Cardiac fibroblast (primary cell): ENCODE results near the gene ZNF423.
"Not testable (repeated sequence)": the region's sequence is repeated elsewhere in the genome, so short reads cannot be mapped to it uniquely, and the experiment has no call there.

Experiments used
- DNase-seq, 2 donors: peaks; one replicate each; pipeline versions ENCODE4 v3.0.0 to v3.0.0-alpha.2; 2010; ENCODE audit warnings: low read depth in 2 of 2
- H3K4me3 ChIP-seq, 2 donors: replicated peaks in 1 of 2; 1 replicate in 1 of 2; 2 replicates in 1 of 2; pipeline ENCODE4 v1.5.1; 2011; ENCODE audit warnings: low read depth in 2 of 2, low read length in 2 of 2, mild to moderate bottlenecking in 2 of 2, moderate library complexity in 1 of 2
- TF ChIP-seq, protein P1 (sequence below): IDR thresholded peaks from one replicate; pipeline ENCODE4 v1.5.1; 2011; ENCODE audit warnings: low read depth, mild to moderate bottlenecking, low read length, inconsistent platforms

The ZNF423 gene

DNA sequence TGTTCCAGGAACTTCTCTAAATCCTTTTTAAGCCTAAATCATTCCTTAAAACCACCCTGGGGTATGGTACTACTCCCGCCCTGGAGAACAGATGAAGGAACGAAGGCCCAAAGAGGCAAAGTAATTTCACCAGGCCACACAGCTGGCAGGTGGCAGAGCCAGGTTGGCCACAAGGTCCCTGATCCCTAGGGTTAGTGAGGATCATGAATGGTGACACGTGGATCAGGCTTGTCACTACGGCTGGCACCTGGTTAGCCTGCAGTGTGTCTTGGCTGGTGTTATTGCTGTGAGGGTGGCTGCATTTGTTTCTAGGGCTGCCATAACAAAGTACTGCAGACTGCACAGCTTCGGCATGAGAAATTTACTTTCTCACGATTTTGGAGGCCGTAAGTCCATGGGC is 26.0 kb upstream of the ZNF423 start:
- TF ChIP-seq, protein P1, sequence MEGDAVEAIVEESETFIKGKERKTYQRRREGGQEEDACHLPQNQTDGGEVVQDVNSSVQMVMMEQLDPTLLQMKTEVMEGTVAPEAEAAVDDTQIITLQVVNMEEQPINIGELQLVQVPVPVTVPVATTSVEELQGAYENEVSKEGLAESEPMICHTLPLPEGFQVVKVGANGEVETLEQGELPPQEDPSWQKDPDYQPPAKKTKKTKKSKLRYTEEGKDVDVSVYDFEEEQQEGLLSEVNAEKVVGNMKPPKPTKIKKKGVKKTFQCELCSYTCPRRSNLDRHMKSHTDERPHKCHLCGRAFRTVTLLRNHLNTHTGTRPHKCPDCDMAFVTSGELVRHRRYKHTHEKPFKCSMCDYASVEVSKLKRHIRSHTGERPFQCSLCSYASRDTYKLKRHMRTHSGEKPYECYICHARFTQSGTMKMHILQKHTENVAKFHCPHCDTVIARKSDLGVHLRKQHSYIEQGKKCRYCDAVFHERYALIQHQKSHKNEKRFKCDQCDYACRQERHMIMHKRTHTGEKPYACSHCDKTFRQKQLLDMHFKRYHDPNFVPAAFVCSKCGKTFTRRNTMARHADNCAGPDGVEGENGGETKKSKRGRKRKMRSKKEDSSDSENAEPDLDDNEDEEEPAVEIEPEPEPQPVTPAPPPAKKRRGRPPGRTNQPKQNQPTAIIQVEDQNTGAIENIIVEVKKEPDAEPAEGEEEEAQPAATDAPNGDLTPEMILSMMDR, result no peak
- DNase-seq, result no peak
- H3K4me3 ChIP-seq, result no peak overlapping the region

GRCh38 chr16:49878540-49878939 is 22.6 kb upstream of the ZNF423 start:
- H3K4me3 ChIP-seq, DNase-seq: not testable (repeated sequence)

GRCh38 chr16:49876716-49877129 is 20.8 kb upstream of the ZNF423 start:
- TF ChIP-seq, protein P1, result peak; percentile 71

GRCh38 chr16:49875806-49876715 is 20.1 kb upstream of the ZNF423 start:
- TF ChIP-seq, protein P1, result no peak
- DNase-seq, result no peak
- H3K4me3 ChIP-seq, result peak overlapping the region; percentile 22 to 26

More at GRCh38 chr16:49876716-49877129, 20.8 kb upstream of the ZNF423 start:
- H3K4me3 ChIP-seq, result peak overlapping the region; percentile 22 to 26
- peak; percentile 47 to 57 for DNase-seq

DNA sequence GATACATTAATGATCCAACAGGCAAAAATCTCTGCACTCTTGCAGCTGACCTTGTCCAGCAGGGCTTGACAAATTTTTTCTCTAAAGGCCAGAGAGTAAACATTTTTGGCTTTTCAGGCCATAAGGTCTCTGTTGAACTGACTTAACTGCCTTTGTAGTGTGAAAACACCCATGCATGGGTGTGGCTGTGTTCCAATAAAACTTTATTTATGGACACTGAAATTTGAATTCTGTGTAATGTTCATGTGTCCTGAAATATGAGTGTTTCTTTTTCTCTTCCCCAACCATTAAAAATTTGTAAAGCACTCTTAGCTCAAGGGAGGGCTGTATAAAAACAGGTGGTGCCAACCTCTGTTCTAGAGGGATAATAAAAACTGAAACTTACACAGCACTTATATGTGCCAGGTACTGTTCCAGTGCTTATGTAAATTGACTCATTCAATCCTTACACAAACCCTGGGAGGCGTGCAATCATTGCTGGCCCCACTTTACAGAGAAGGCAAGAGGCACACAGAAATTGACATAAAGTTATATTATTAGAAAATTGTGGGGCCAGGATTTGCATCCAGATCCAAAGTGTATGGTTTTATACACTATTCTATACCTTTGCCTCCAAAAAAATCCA is 18.8 kb upstream of the ZNF423 start:
- TF ChIP-seq, protein P1, result no peak
- H3K4me3 ChIP-seq, result no peak overlapping the region
- no peak for DNase-seq

GRCh38 chr16:49871824-49872223 is 15.9 kb upstream of the ZNF423 start:
- DNase-seq, H3K4me3 ChIP-seq: not testable (repeated sequence)

DNA sequence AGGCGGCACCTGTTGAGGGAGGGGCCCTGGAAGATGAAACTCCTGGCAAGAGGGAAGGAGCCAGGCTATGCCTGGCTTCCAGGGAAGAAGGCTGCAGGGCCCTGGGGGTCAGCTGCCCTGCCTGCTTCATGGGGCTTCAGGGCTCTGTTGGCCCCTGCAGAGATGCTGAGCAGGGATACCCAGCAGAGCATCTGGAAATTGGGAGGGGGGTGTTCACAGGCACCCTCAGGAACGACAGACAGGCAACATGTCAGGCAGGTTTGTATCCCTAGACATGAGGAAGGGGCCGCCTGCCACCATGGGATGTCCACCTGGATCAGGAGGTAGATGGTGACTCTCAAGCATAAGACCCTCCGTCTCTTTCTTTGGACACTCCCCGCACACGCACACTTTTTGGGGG is 13.8 kb upstream of the ZNF423 start:
- no peak overlapping the region for H3K4me3 ChIP-seq
- DNase-seq, result no peak
- TF ChIP-seq, protein P1, result no peak
